HG03045 (cell line): Measurements from ENCODE around the gene HOXA11.

Source experiments
- ATAC-seq: cut with Tn5 transposase; IDR thresholded peaks from one replicate; pipeline ENCODE4 v1.9.1; 2021; ENCODE audit warnings: mild to moderate bottlenecking, moderate library complexity; ENCODE audit not compliant: unreplicated experiment

The HOXA11 gene

GRCh38 chr7:27194002-27194352 is 8.9 kb upstream of the HOXA11 start:
- no peak for ATAC-seq

- no peak for ATAC-seq
Observed at GRCh38 chr7:27193335-27194001, 8.4 kb upstream of the HOXA11 start.

GRCh38 chr7:27192546-27193334 is 7.7 kb upstream of the HOXA11 start:
- no peak for ATAC-seq

- no peak for ATAC-seq
Observed at GRCh38 chr7:27191833-27192545, 7.0 kb upstream of the HOXA11 start.

- no peak for ATAC-seq
Observed at GRCh38 chr7:27191161-27191731, 6.2 kb upstream of the HOXA11 start.

GRCh38 chr7:27189997-27190748 is 5.1 kb upstream of the HOXA11 start:
- no peak for ATAC-seq

GRCh38 chr7:27189295-27189996 is 4.4 kb upstream of the HOXA11 start:
- ATAC-seq = no peak

GRCh38 chr7:27188386-27189294 is 3.6 kb upstream of the HOXA11 start:
- no peak for ATAC-seq

- ATAC-seq = no peak
Observed at GRCh38 chr7:27187475-27188385, 2.7 kb upstream of the HOXA11 start.

GRCh38 chr7:27186668-27187474 is 1.8 kb upstream of the HOXA11 start:
- ATAC-seq = no peak

GRCh38 chr7:27185854-27186667 is 1.0 kb upstream of the HOXA11 start:
- no peak for ATAC-seq

- no peak for ATAC-seq
Observed at GRCh38 chr7:27184337-27185012, 557 bp downstream of the HOXA11 start.

GRCh38 chr7:27183682-27184336 is 1.2 kb downstream of the HOXA11 start:
- no peak for ATAC-seq

GRCh38 chr7:27182861-27183681 is 2.0 kb downstream of the HOXA11 start:
- ATAC-seq = no peak
